SK-N-SH (cell line): Measurements from ENCODE around the gene CXCL17. TPM values are rescaled to one million over a fixed set of nuclear protein-coding genes. Genes with fewer than 3 reads are reported as not detected.

Source experiments
- CTCF ChIA-PET: fragments of 300-600, 350-600 bp; formaldehyde crosslinking; extraction: SDS; loops from one replicate; lab custom pipeline; 2021; lab: Yijun Ruan, JAX
- POLR2A ChIA-PET: fragments of 350-600 bp; sonication (Branson Sonifier 250); formaldehyde crosslinking; extraction: SDS; loops from one replicate; lab custom pipeline; 2020; ENCODE audit warnings: antibody characterized with exemption, inconsistent platforms; lab: Yijun Ruan, JAX
- DNase-seq: peaks from one replicate; pipeline ENCODE4 v3.0.0; 2012
- H2AFZ ChIP-seq: fragments of 200-600 bp; sonication (generic); 2 replicates; pipeline ENCODE4 v1.8.1; 2016; ENCODE audit warnings: antibody characterized with exemption, mild to moderate bottlenecking, low read depth
- H3F3A ChIP-seq: fragments of 200-600 bp; sonication (generic); replicated peaks from 2 replicates; pipeline ENCODE3; 2016; ENCODE audit warnings: antibody characterized with exemption, mild to moderate bottlenecking; ENCODE audit not compliant: insufficient read depth
- H3K27ac ChIP-seq, 2 experiments: fragments of 200-500 bp in 1 of 2; fragments of 200-600 bp in 1 of 2; sonication (Bioruptor generic) in 1 of 2; sonication (generic), shearing (Covaris generic) in 1 of 2; 2 replicates each; pipeline versions ENCODE4 v1.5.1 to v1.6.1; 2014 to 2016; ENCODE audit warnings: low read depth in 2 of 2, inconsistent platforms in 1 of 2, low read length in 1 of 2, mild to moderate bottlenecking in 1 of 2, mixed read lengths in 1 of 2
- H3K27me3 ChIP-seq: fragments of 200-600 bp; sonication (generic), shearing (Covaris generic); 2 replicates; pipeline ENCODE4 v1.6.1; 2016; ENCODE audit warnings: mixed run types; ENCODE audit not compliant: insufficient read depth
- H3K36me3 ChIP-seq, 2 experiments: fragments of 200-500 bp in 1 of 2; fragments of 200-600 bp in 1 of 2; sonication (Bioruptor generic) in 1 of 2; sonication (generic) in 1 of 2; replicated peaks in 1 of 2; 2 replicates each; pipeline versions ENCODE3 to v1.5.1; 2014 to 2016; ENCODE audit warnings: low read length in 1 of 2, mild to moderate bottlenecking in 1 of 2; ENCODE audit not compliant: insufficient read depth in 2 of 2, control insufficient read depth in 1 of 2
- H3K4me1 ChIP-seq, 2 experiments: fragments of 200-500 bp in 1 of 2; fragments of 200-600 bp in 1 of 2; sonication (Bioruptor generic) in 1 of 2; sonication (generic), shearing (Covaris generic) in 1 of 2; 2 replicates each; pipeline versions ENCODE4 v1.5.1 to v1.6.1; 2014 to 2016; ENCODE audit warnings: low read depth in 1 of 2, low read length in 1 of 2, mixed run types in 1 of 2; ENCODE audit not compliant: insufficient read depth in 2 of 2, control insufficient read depth in 1 of 2
- H3K4me2 ChIP-seq: fragments of 200-600 bp; sonication (generic), shearing (Covaris generic); 2 replicates; pipeline ENCODE4 v1.6.1; 2017; ENCODE audit warnings: mixed run types
- H3K4me3 ChIP-seq, 2 experiments: fragments of 200-500 bp in 1 of 2; fragments of 200-600 bp in 1 of 2; sonication (Bioruptor generic) in 1 of 2; sonication (generic), shearing (Covaris generic) in 1 of 2; 2 replicates each; pipeline versions ENCODE4 v1.5.1 to v1.8.1; 2014 to 2016; ENCODE audit warnings: low read depth in 2 of 2, inconsistent platforms in 1 of 2, low read length in 1 of 2, mild to moderate bottlenecking in 1 of 2, mixed read lengths in 1 of 2, moderate library complexity in 1 of 2
- H3K79me2 ChIP-seq: fragments of 200-600 bp; sonication (generic); 2 replicates; pipeline ENCODE4 v1.8.1; 2017; ENCODE audit warnings: mild to moderate bottlenecking; ENCODE audit not compliant: insufficient read depth
- H3K9ac ChIP-seq: fragments of 200-600 bp; sonication (generic); 2 replicates; pipeline ENCODE4 v1.6.1; 2017; ENCODE audit warnings: mixed run types
- H3K9me2 ChIP-seq: fragments of 200-600 bp; sonication (generic); 2 replicates; pipeline ENCODE4 v1.6.1; 2017; ENCODE audit warnings: mixed run types
- H3K9me3 ChIP-seq: fragments of 200-600 bp; sonication (generic); 2 replicates; pipeline ENCODE4 v1.6.1; 2017; ENCODE audit warnings: mixed run types, mild to moderate bottlenecking, moderate library complexity
- H4K20me1 ChIP-seq: fragments of 200-600 bp; sonication (generic); 2 replicates; pipeline ENCODE4 v1.6.1; 2017; ENCODE audit warnings: mild to moderate bottlenecking, mixed run types; ENCODE audit not compliant: insufficient read depth
- EP300 ChIP-seq, 2 experiments: IDR thresholded peaks; 2 replicates each; pipeline versions ENCODE4 v1.4.0 to v1.6.1; 2012; ENCODE audit warnings: borderline replicate concordance in 1 of 2, low read depth in 1 of 2, low read length in 1 of 2
- EZH2phosphoT487 ChIP-seq: fragments of 200-600 bp; sonication (generic); IDR thresholded peaks from 2 replicates; pipeline ENCODE4 v1.6.1; 2017; ENCODE audit warnings: low read depth, mixed run types, mild to moderate bottlenecking, antibody characterized with exemption, moderate library complexity, borderline replicate concordance
- FOXJ3 ChIP-seq: sonication (generic); formaldehyde crosslinking; IDR thresholded peaks from 2 replicates; pipeline ENCODE4 v1.5.1; 2020; ENCODE audit warnings: mild to moderate bottlenecking, missing genetic modification reagents
- FOXM1 ChIP-seq: IDR thresholded peaks from 2 replicates; pipeline ENCODE4 v1.4.0; 2012; ENCODE audit warnings: low read depth, mild to moderate bottlenecking
- GABPA ChIP-seq: IDR thresholded peaks from 2 replicates; pipeline ENCODE4 v1.4.0; 2012; ENCODE audit warnings: low read depth, mild to moderate bottlenecking
- GATA2 ChIP-seq: sonication (generic); formaldehyde crosslinking; IDR thresholded peaks from 2 replicates; pipeline ENCODE4 v1.5.0; 2020; ENCODE audit warnings: mild to moderate bottlenecking, missing genetic modification reagents
- MEF2A ChIP-seq: IDR thresholded peaks from 2 replicates; pipeline ENCODE4 v1.4.0; 2012; ENCODE audit warnings: low read depth, borderline replicate concordance
- NRF1 ChIP-seq: IDR thresholded peaks from 2 replicates; pipeline ENCODE4 v1.6.1; 2012; ENCODE audit warnings: low read depth, mild to moderate bottlenecking, low read length
- RAD21 ChIP-seq: IDR thresholded peaks from 2 replicates; pipeline ENCODE4 v1.6.1; 2012; ENCODE audit warnings: mild to moderate bottlenecking, low read length
- RCOR1 ChIP-seq: fragments of 150-350 bp; IDR thresholded peaks from 2 replicates; pipeline ENCODE4 v1.6.1; 2017; ENCODE audit warnings: antibody characterized with exemption, low read length
- RFX5 ChIP-seq: IDR thresholded peaks from 2 replicates; pipeline ENCODE4 v1.6.1; 2012; ENCODE audit warnings: mild to moderate bottlenecking, improper control_type of control experiment, low read length
- RXRA ChIP-seq: IDR thresholded peaks from 2 replicates; pipeline ENCODE4 v1.4.0; 2012; ENCODE audit warnings: low read depth, mild to moderate bottlenecking, borderline replicate concordance
- SIN3A ChIP-seq: IDR thresholded peaks from 2 replicates; pipeline ENCODE4 v1.6.1; 2012; ENCODE audit warnings: low read depth, mild to moderate bottlenecking, low read length, moderate library complexity, borderline replicate concordance
- SMC3 ChIP-seq: IDR thresholded peaks from 2 replicates; pipeline ENCODE4 v1.6.1; 2012; ENCODE audit warnings: low read depth, low read length, improper control_type of control experiment
- TCF12 ChIP-seq: IDR thresholded peaks from 2 replicates; pipeline ENCODE4 v1.4.0; 2012
- TEAD4 ChIP-seq: IDR thresholded peaks from 2 replicates; pipeline ENCODE4 v1.4.0; 2012; ENCODE audit warnings: mild to moderate bottlenecking, borderline replicate concordance; ENCODE audit not compliant: insufficient read depth
- YY1 ChIP-seq: IDR thresholded peaks from 2 replicates; pipeline ENCODE4 v1.4.0; 2012; ENCODE audit warnings: low read depth, mild to moderate bottlenecking
- WGBS: methylation state at CpG from one replicate; pipeline ENCODE4 v1.1.6; 2017; ENCODE audit warnings: low lambda C conversion rate; 5-methylcytosine and 5-hydroxymethylcytosine counted together
- polyA plus RNA-seq, 3 experiments: library from polyadenylated mRNA; depleted of rRNA; stranded (reverse); fragments of >200 nt; gene quantifications; 2 replicates each; pipeline ENCODE4 v1.2.3, GENCODE V29; 2012
- small RNA-seq, 7 experiments: library from RNA; depleted of rRNA; stranded (forward); fragments of <200 nt; gene quantifications; one replicate each; pipeline ENCODE3, GENCODE V24; 2012
- TF ChIP-seq, protein P1 (sequence below): IDR thresholded peaks from 2 replicates; pipeline ENCODE4; 2012
- TF ChIP-seq, protein P2 (sequence below): IDR thresholded peaks from 2 replicates; pipeline ENCODE4 v1.4.0; 2012; ENCODE audit warnings: low read depth, borderline replicate concordance
- TF ChIP-seq, protein P3 (sequence below): fragments of 200-600 bp; sonication (generic); IDR thresholded peaks from 2 replicates; pipeline ENCODE4 v1.6.1; 2017; ENCODE audit warnings: antibody characterized with exemption, mild to moderate bottlenecking, moderate library complexity

CXCL17 gene
- polyA plus RNA-seq, 1 of the 3 experiments (the other 2 are of a cell fraction): not detected

- Histone ChIP-seq H3K4me1 (no peaks in the 10 kb centered on the region), H3K79me2 (no peaks in the 10 kb centered on the region), H4K20me1 (no peaks in the 10 kb centered on the region), H2AFZ (no peak overlapping the region)
- TF ChIP-seq RAD21 (no peak), SIN3A (no peak), EZH2phosphoT487 (no peak), NRF1 (no peak), TEAD4 (no peak), GATA2 (CRISPR knock-in tag) (no peak), SMC3 (no peak), RCOR1 (no peak), RFX5 (no peak), EP300 (IDR thresholded peaks at IDR 0.05; ENCODE audit: borderline replicate concordance in 1 of 2, low read depth in 1 of 2, low read length in 1 of 2) (no peak), FOXM1 (no peak), YY1 (no peak), GABPA (no peak), MEF2A (no peak), TCF12 (no peak), RXRA (no peak), FOXJ3 (CRISPR knock-in tag) (no peak)
- TF ChIP-seq, protein P1, sequence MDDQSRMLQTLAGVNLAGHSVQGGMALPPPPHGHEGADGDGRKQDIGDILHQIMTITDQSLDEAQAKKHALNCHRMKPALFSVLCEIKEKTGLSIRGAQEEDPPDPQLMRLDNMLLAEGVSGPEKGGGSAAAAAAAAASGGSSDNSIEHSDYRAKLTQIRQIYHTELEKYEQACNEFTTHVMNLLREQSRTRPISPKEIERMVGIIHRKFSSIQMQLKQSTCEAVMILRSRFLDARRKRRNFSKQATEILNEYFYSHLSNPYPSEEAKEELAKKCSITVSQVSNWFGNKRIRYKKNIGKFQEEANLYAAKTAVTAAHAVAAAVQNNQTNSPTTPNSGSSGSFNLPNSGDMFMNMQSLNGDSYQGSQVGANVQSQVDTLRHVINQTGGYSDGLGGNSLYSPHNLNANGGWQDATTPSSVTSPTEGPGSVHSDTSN: no peak
- TF ChIP-seq, protein P2, sequence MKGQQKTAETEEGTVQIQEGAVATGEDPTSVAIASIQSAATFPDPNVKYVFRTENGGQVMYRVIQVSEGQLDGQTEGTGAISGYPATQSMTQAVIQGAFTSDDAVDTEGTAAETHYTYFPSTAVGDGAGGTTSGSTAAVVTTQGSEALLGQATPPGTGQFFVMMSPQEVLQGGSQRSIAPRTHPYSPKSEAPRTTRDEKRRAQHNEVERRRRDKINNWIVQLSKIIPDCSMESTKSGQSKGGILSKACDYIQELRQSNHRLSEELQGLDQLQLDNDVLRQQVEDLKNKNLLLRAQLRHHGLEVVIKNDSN: no peak
- TF ChIP-seq, protein P3, sequence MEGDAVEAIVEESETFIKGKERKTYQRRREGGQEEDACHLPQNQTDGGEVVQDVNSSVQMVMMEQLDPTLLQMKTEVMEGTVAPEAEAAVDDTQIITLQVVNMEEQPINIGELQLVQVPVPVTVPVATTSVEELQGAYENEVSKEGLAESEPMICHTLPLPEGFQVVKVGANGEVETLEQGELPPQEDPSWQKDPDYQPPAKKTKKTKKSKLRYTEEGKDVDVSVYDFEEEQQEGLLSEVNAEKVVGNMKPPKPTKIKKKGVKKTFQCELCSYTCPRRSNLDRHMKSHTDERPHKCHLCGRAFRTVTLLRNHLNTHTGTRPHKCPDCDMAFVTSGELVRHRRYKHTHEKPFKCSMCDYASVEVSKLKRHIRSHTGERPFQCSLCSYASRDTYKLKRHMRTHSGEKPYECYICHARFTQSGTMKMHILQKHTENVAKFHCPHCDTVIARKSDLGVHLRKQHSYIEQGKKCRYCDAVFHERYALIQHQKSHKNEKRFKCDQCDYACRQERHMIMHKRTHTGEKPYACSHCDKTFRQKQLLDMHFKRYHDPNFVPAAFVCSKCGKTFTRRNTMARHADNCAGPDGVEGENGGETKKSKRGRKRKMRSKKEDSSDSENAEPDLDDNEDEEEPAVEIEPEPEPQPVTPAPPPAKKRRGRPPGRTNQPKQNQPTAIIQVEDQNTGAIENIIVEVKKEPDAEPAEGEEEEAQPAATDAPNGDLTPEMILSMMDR: no peak
- TF ChIP-seq, all 33 proteins: peak for 0
- Histone ChIP-seq H3K27me3 (peaks cover 23% of the 10 kb centered on the region; the same call in 1 of the 2 replicates), H3F3A (no peaks in the 10 kb centered on the region), H3K27ac (no peak overlapping the region), H3K36me3 (no peaks in the 10 kb centered on the region), H3K4me2 (no peak overlapping the region), H3K9ac (no peak overlapping the region), H3K9me2 (no peaks in the 10 kb centered on the region), H3K9me3 (no peaks in the 10 kb centered on the region), H3K4me3 (no peak overlapping the region)
- ChIA-PET POLR2A (interaction anchor here (2.4 kb wide), 1 partner anchor 17 kb away, joined by 8 read pairs; no protein-coding TSS in a partner anchor), CTCF (interaction anchor here (0.6 to 8.1 kb wide), 3 partner anchors 16 to 324 kb away, joined by 3 to 45 read pairs (median 4); no protein-coding TSS in a partner anchor)
- WGBS: 34% methylated on average over 6 of the region's 6 CpGs
- DNase-seq: no peak
Observed at GRCh38 chr19:42380155-42380554, 62.6 kb downstream of the CXCL17 start.

Small RNAs within 50 kb of the gene (small RNA-seq; reads per million reads assigned to genes)
- 0 reads per million in 7 experiments for gene RNU4-60P

Other genes with a start within 250 kb of the CXCL17 start
- 30.2 and 31.1 TPM in 2 replicates for gene DEDD2, start 225.3 kb downstream of the CXCL17 start, polyA plus RNA-seq (2012; rRNA removed)
- gene ZNF526, start 222.6 kb downstream of the CXCL17 start, polyA plus RNA-seq (2012; rRNA removed): 3.5 and 4.0 TPM in 2 replicates
- 42.1 and 47.2 TPM in 2 replicates for gene GSK3A, start 200.3 kb downstream of the CXCL17 start, polyA plus RNA-seq (2012; rRNA removed)
- gene ERF, start 187.8 kb downstream of the CXCL17 start, polyA plus RNA-seq (2012; rRNA removed): 89.6 and 94.5 TPM in 2 replicates
- gene CIC, start 173.7 kb downstream of the CXCL17 start, polyA plus RNA-seq (2012; rRNA removed): 8.6 and 16.9 TPM in 2 replicates
- gene PRR19, start 140.8 kb downstream of the CXCL17 start, polyA plus RNA-seq (2012; rRNA removed): 1.3 TPM in 2 replicates
- 105 and 160 TPM in 2 replicates for gene PAFAH1B3, start 140.3 kb downstream of the CXCL17 start, polyA plus RNA-seq (2012; rRNA removed)
- gene TMEM145, start 129.6 kb downstream of the CXCL17 start, polyA plus RNA-seq (2012; rRNA removed): 0.37 and 2.0 TPM in 2 replicates
- 12.0 and 19.1 TPM in 2 replicates for gene MEGF8, start 117.3 kb downstream of the CXCL17 start, polyA plus RNA-seq (2012; rRNA removed)
- gene CNFN, start 52.6 kb downstream of the CXCL17 start, polyA plus RNA-seq (2012; rRNA removed): 2.3 and 4.5 TPM in 2 replicates
- 3.2 and 4.4 TPM in 2 replicates for gene LIPE, start 15.6 kb downstream of the CXCL17 start, polyA plus RNA-seq (2012; rRNA removed)
- gene CEACAM1, start 85.5 kb upstream of the CXCL17 start, polyA plus RNA-seq (2012; rRNA removed): 0.49 and 0.53 TPM in 2 replicates
- gene CEACAM8, start 152.0 kb upstream of the CXCL17 start, polyA plus RNA-seq (2012; rRNA removed): not detected in 2 replicates